Embryonic facial prominence (tissue), 1 donor: ENCODE data around the gene HCAR1.
"Not testable (repeated sequence)": the region's sequence is repeated elsewhere in the genome, so short reads cannot be mapped to it uniquely, and the experiment has no call there.

ENCODE experiments used
- DNase-seq: peaks from one replicate; pipeline ENCODE4 v3.0.0-alpha.2; 2016; ENCODE audit errors: extremely low spot score

Gene HCAR1

GRCh38 chr12:122721057-122721545, 9.5 kb downstream of the HCAR1 start:
- no peak for DNase-seq

- DNase-seq: not testable (repeated sequence)
These were observed 14.0 kb downstream of the HCAR1 start, which contains the start of gene HCAR3 for GRCh38 chr12:122716658-122717057. HCAR3 (minus strand) TSS chr12:122716811; CDS start chr12:122716737, 74 bp downstream.

GRCh38 chr12:122715211-122715610, 15.4 kb downstream of the HCAR1 start:
- DNase-seq: not testable (repeated sequence)

- DNase-seq: not testable (repeated sequence)
These were observed 17.0 kb downstream of the HCAR1 start for GRCh38 chr12:122713491-122714188.

- not testable (repeated sequence) for DNase-seq
These were observed 19.4 kb downstream of the HCAR1 start for GRCh38 chr12:122711266-122711665.

GRCh38 chr12:122710341-122710740, 20.3 kb downstream of the HCAR1 start:
- not testable (repeated sequence) for DNase-seq

- DNase-seq: not testable (repeated sequence)
These were observed 21.4 kb downstream of the HCAR1 start for GRCh38 chr12:122709287-122709686.

- DNase-seq: not testable (repeated sequence)
These were observed 26.8 kb downstream of the HCAR1 start for GRCh38 chr12:122703841-122704240.

GRCh38 chr12:122702890-122703611, 27.6 kb downstream of the HCAR1 start, which contains the start of gene HCAR2:
HCAR2 (minus strand) TSS chr12:122703357; CDS start chr12:122703283, 74 bp downstream.
- DNase-seq: not testable (repeated sequence)

- DNase-seq: not testable (repeated sequence)
These were observed 29.2 kb downstream of the HCAR1 start for GRCh38 chr12:122701481-122701880.

GRCh38 chr12:122700038-122700710, 30.5 kb downstream of the HCAR1 start:
- DNase-seq: not testable (repeated sequence)

GRCh38 chr12:122696922-122697321, 33.7 kb downstream of the HCAR1 start:
- DNase-seq: not testable (repeated sequence)

- DNase-seq: no peak
These were observed 39.1 kb downstream of the HCAR1 start for GRCh38 chr12:122691566-122691965.

GRCh38 chr12:122688291-122688690, 42.4 kb downstream of the HCAR1 start:
- no peak for DNase-seq

GRCh38 chr12:122687086-122687485, 43.6 kb downstream of the HCAR1 start:
- no peak for DNase-seq

- DNase-seq: no peak
These were observed 44.1 kb downstream of the HCAR1 start for GRCh38 chr12:122686538-122686937.

- DNase-seq: no peak
These were observed 46.3 kb downstream of the HCAR1 start for GRCh38 chr12:122684297-122684813.

GRCh38 chr12:122681814-122682213, 48.8 kb downstream of the HCAR1 start:
- DNase-seq: no peak

- DNase-seq: not testable (repeated sequence)
These were observed 49.7 kb downstream of the HCAR1 start for GRCh38 chr12:122680989-122681388.

- not testable (repeated sequence) for DNase-seq
These were observed 53.9 kb downstream of the HCAR1 start for GRCh38 chr12:122676781-122677180.
